ENCODE measurements around the gene APBB2. TPM values are rescaled to one million over a fixed set of nuclear protein-coding genes. Genes with fewer than 3 reads are reported as not detected.

The APBB2 gene
- total RNA-seq, 1 experiment from 2014 or later, result 32.9 TPM

- peak; percentile 51 for DNase-seq (ENCODE audit: low read depth)
Measured at GRCh38 chr4:40976343-40976742, 238.0 kb downstream of the APBB2 start.

GRCh38 chr4:40972722-40973121, 241.6 kb downstream of the APBB2 start:
- no peak for DNase-seq (ENCODE audit: low read depth)

- no peak for DNase-seq (ENCODE audit: low read depth)
Measured at GRCh38 chr4:40971338-40971737, 243.0 kb downstream of the APBB2 start.

GRCh38 chr4:40969501-40969900, 244.8 kb downstream of the APBB2 start:
- DNase-seq (ENCODE audit: low read depth), result no peak

DNA sequence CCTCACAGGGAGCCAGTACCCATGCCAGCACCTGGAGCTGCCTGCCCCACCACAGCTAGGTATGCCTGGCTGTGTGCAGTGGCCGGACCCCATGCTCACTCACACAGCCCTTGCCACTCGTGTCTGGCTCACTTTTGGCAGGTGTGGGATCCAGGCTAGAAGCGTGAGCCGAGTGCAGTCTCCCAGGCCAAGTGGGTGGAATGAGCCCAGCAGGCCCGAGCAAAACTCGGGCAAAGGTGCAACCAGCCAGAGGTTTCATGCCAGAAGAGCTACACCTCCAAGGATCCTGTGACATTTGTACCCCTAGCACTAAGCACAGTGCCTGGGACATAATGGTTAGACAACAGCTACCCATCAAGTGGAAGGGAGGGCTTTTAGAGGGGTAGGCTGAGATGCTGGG, 246.8 kb downstream of the APBB2 start:
- no peak for DNase-seq (ENCODE audit: low read depth)

- DNase-seq (ENCODE audit: low read depth), result no peak
Measured at GRCh38 chr4:40966091-40966490, 248.3 kb downstream of the APBB2 start.

DNA sequence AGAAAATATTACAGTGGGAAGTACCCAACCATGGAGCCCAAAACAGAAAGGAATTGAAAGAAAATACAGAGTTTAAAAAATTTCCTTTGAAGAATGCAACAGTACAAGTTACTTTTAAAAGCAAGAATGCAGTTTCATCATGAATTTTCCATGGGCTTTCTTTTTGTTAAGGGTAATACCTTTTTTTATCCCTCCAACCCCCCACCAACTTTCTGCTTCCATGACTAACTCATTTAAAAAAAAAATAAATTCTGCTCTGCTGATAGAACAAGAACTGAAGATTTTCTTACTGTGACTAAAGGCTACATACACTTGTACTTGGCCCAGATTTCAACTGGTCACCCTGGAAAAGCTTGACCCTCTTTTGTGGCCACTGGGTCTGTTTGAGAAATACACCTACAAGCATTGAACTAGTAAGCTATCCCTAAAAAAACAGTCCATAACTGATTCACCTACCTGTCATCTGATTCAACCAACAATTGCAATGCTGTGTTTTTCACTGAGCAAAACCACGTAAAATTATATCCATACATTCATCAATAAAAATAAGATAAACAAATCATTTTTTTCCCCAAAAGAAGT, 250.4 kb downstream of the APBB2 start:
- no peak for DNase-seq (ENCODE audit: low read depth)

- DNase-seq (ENCODE audit: low read depth), result no peak
Measured at GRCh38 chr4:40962551-40963180, 251.7 kb downstream of the APBB2 start.

DNA sequence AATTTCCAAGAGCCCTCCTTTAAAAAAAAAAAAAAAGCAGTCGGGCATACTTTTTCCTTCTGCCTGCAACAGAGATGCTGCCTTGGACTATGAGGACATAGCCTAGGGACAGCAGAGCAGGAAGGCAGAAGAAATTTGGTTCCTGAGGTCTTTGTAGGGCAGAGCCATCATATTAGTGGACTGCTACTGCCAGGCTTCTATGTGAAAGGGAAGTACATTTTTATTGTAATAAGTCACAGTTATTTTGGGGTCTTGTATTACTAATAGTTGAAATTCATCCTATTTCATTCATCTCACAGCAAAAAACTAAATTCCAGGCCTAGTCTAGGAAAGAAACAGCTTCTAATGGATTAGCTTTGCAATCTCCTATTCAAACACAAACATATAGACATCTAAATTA, 253.4 kb downstream of the APBB2 start:
- DNase-seq (ENCODE audit: low read depth), result no peak

DNA sequence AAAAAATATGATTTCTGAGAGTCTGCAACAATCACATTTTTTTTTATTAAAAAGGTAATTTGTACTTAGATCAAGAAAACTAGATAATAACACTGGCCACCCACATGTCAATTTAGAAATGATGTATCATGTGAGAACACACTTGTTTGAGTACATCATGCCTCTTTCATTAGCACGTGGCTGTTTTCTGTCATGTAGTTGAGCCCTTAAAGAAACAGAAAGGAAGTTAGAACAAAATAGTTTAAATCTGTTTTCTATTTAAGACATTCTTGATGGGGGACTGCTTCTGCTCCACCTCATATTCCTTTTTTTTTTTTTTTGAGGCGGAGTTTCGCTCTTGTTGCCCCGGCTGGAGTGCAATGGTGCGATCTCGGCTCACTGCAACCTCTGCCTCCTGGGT, 257.1 kb downstream of the APBB2 start:
- no peak for DNase-seq (ENCODE audit: low read depth)

GRCh38 chr4:40956721-40957255, 257.6 kb downstream of the APBB2 start:
- DNase-seq (ENCODE audit: low read depth), result no peak

- DNase-seq (ENCODE audit: low read depth), result no peak
Measured at GRCh38 chr4:40954088-40954668, 260.2 kb downstream of the APBB2 start.

- DNase-seq (ENCODE audit: low read depth), result no peak
Measured at GRCh38 chr4:40953283-40954087, 260.9 kb downstream of the APBB2 start.

DNA sequence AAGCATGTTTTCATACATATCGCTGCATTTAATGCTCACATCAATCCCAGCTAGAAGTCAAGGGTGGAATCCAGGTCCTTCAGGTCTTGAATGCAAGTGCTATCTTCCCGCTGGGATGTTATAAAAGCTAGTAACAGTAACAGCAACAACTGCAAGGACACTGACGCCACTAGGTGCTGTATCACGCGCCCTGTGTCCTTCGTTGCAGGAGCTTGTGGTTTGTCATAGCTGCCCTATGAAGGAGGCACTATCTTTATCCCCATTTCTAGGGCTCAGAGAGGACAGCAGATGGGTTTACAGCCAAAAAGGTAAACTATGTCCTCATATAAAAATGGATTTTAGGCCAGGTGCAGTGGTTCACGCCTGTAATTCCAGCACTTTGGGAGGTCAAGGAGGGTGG, 261.7 kb downstream of the APBB2 start:
- DNase-seq (ENCODE audit: low read depth), result no peak

- no peak for DNase-seq (ENCODE audit: low read depth)
Measured at GRCh38 chr4:40952217-40952616, 262.1 kb downstream of the APBB2 start.

DNA sequence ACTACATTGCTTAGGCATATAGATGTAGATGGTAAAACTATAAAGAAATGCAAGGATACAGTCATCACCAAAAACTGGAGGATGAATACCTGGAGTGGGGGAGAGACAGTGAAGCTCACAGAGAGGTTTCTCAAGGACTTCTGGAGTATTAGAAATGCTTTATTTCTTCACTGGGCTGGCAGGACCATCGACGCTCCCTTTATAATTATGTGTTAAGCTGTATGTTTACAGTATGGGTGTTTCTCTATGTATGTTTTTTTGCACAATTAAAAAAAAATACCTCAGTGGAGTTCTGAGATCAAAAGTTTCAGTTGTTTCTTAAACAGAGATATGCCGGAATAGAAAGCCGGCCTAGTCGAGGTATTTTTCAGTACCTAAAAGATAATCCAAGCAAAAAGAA, 263.3 kb downstream of the APBB2 start:
- DNase-seq (ENCODE audit: low read depth), result no peak

DNA sequence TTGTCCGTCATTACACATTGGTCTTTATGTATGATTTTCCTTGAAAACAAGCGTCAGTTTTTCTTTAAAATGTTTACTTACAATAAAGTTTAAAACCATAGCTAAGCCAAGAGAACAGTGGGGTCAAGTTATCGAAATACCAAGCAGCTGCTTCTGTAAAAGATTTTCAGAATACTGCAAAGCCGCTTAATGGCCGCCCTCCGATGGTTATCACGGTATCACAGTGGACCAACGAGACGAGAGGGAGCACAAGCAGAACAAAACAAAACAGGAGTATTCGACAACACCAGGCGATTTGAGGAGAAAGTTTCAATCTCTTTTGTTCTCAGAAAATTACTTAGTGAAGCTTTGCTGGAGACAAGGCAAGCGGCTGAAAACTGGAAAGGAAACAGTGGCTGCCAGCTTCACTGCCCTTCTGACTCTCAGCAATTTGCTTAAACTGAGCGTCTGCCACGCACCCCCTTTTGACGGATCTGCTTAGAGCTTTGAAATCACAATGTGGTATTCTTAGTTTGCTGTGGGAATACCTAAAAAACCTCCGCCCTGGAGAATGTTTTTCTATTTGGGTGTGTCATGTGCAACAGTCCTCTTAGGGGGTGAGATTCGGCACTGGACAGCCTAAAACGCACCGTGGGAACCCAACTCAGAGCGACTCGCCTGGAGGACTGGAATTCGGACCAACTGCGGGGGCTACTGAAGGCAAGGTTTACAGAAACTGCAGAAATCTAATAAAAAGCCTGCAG, 264.8 kb downstream of the APBB2 start:
- no peak for DNase-seq (ENCODE audit: low read depth)

- DNase-seq (ENCODE audit: low read depth), result no peak
Measured at GRCh38 chr4:40948014-40948413, 266.3 kb downstream of the APBB2 start.

DNA sequence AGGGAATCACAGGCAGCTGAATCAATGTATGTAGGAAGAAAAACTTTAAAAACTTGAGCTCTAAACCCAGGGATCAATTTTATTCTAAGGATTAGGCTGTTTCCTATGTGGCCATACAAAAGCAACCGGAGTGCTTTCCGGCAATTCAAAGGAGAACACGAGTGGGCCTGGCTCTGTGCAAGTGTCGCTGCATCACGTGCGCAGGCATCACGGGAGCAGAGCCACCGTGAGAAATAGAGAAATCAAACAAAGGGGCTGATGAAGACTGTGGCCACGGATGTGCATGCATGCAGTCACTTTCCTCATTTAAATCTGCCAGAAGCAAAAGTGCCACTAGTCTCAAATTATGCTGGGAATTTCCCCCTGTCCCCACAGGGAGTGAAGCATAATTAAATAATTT, 267.7 kb downstream of the APBB2 start:
- DNase-seq (ENCODE audit: low read depth), result no peak

- DNase-seq (ENCODE audit: low read depth), result no peak
Measured at GRCh38 chr4:40940756-40941155, 273.6 kb downstream of the APBB2 start.

GRCh38 chr4:40940317-40940741, 274.0 kb downstream of the APBB2 start:
- no peak for DNase-seq (ENCODE audit: low read depth)

DNA sequence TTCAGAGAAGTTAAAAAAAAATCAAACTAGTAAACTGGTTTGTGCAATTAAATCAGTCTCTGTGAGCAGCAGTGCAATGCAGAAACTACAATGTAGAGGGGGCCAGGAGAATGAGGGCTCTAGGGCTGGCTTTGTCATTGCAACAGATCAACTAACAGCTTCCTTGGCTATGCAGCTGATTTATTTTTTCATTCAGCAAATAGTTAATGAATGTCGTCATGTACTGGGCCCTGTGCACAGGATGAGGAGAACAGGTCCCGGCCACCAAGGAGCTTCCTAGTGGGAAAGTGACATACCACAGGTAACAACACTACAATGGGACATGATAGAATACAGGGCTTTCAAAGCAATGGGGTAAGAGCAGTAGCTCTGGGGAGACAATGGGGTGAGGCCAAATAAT, 274.5 kb downstream of the APBB2 start:
- no peak for DNase-seq (ENCODE audit: low read depth)
